SK-MEL-5 (cell line): ENCODE measurements around the gene NPDC1. TPM values are rescaled to one million over a fixed set of nuclear protein-coding genes. Genes with fewer than 3 reads are reported as not detected.
A peak's percentile ranks its signal among the peaks of the same experiment; 100 is the strongest.

ENCODE experiments used
- DNase-seq: peaks from one replicate; pipeline ENCODE4 v3.0.0-alpha.2; 2016; ENCODE audit warnings: low read depth, low spot score
- in situ Hi-C: cut with HindIII; loops from 2 replicates; pipeline ENCODE4 v1.10.0; 2016; ENCODE audit warnings: low sequenced_read_pairs, high pct_unique_total_duplicates, low pct_unique_long_range_greater_than_20kb
- total RNA-seq: library from RNA; depleted of rRNA; stranded (reverse); fragments of >200 nt; shearing (Covaris generic); gene quantifications from 2 replicates; pipeline ENCODE4 v1.2.3, GENCODE V29; 2014

The NPDC1 gene
- total RNA-seq, 1 experiment from 2014 or later: 3.5 TPM

- in situ Hi-C loops: no loop called here
- no peak for DNase-seq
These were observed 32.0 kb upstream of the NPDC1 start for GRCh38 chr9:137077758-137078693.

DNA sequence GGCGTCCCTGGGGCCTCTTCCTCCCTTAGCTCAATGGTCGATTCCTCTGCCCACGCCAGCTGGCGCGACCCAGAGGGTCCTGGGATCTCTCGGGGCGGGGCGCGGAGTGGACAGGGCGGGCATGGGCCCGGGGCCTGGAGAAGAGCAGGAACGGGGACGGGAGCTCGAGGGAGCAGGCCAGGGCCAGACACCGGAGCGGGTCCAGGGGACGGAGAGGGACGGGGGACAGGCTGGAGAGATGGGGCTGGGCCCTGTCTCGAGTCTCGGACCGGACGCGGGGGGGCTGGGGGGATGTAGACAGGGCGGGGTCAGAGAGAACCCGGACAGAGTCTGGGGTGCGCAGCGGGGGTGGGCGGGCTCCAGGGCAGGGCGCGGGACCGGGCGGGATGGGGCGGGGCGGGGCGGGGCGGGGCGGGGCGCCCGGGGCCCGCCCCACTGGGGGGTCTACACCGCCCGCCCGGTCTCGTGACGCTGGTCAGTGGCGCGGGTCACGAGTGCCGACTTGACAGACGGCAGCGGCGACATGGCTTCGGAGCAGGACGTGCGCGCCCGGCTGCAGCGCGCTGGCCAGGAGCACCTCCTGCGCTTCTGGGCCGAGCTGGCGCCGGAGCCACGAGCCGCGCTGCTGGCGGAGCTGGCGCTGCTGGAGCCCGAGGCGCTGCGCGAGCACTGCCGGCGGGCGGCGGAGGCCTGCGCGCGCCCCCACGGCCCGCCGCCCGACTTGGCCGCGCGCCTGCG lies 31.2 kb upstream of the NPDC1 start, which contains the start of gene UAP1L1:
Gene UAP1L1 (plus strand): TSS at position 508 of the 738 bp plus-strand sequence. CDS start 16 bp downstream, at position 524.
- peak; percentile 66 for DNase-seq
- in situ Hi-C loops: no loop called here

GRCh38 chr9:137076636-137077009 lies 30.6 kb upstream of the NPDC1 start:
- in situ Hi-C loops: no loop called here
- no peak for DNase-seq

GRCh38 chr9:137075275-137075775 lies 29.3 kb upstream of the NPDC1 start:
- in situ Hi-C loops: no loop called here
- no peak for DNase-seq

DNA sequence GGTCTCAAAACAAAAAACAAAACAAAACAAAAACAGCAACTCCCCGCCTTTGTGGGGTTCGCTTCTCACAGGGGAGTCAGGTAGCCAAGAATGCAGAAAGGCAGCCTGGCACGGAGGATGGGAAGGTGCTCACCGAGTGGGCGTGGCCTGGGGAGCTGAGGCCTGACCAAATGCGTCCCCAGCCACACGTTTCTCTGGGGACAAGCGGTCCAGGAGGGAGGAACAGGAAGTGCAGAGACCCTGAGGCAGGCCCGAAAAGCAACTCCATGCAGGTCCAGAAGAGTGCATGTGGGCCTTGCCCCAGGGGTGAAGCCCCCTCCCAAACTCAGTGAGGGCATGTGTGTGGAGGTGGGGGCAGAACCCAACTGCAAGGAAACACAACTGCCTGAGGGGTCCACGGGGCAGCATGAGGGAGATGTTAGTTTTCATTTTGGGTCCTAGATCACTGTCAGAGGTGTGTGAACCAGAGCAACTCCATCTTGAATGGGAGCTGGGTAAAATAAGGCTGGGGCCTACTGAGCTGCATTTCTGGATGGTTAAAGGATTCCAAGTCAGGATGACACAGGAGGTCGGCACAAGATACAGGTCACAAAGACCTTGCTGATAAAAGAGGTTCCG lies 28.8 kb upstream of the NPDC1 start:
- no peak for DNase-seq
- in situ Hi-C loops: no loop called here

GRCh38 chr9:137073992-137074399 lies 28.0 kb upstream of the NPDC1 start:
- in situ Hi-C loops: no loop called here
- DNase-seq: no peak

- DNase-seq: no peak
- in situ Hi-C loops: no loop called here
These were observed 25.3 kb upstream of the NPDC1 start for GRCh38 chr9:137071282-137071681.

DNA sequence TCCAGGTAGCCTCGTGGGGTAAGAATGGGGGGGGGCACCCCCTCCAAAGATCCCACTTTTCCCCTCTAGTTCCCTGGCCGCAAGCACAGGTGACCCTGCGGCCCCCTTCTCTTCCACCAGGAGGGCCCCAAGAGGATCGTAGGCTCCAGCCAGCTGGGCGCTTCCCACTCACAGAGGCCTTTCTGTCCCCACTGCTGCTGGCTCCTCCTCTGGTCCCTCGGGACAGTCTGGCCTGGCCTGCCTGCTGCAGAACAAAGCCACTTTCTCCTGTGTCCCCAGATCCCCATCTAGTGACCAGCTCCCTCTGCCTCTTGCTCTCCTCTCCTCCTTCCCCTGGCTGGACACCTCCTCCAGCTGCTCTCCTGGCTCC lies 24.9 kb upstream of the NPDC1 start:
- in situ Hi-C loops: no loop called here
- DNase-seq: peak; percentile 55

GRCh38 chr9:137070201-137070905 lies 24.4 kb upstream of the NPDC1 start, which contains the start of gene SAPCD2:
SAPCD2 (minus strand) TSS chr9:137070557; CDS start chr9:137070460, 97 bp downstream.
- DNase-seq: peak; percentile 86
- in situ Hi-C loops: no loop called here

- in situ Hi-C loops: no loop called here
- no peak for DNase-seq
These were observed 23.6 kb upstream of the NPDC1 start for GRCh38 chr9:137069508-137070091.

DNA sequence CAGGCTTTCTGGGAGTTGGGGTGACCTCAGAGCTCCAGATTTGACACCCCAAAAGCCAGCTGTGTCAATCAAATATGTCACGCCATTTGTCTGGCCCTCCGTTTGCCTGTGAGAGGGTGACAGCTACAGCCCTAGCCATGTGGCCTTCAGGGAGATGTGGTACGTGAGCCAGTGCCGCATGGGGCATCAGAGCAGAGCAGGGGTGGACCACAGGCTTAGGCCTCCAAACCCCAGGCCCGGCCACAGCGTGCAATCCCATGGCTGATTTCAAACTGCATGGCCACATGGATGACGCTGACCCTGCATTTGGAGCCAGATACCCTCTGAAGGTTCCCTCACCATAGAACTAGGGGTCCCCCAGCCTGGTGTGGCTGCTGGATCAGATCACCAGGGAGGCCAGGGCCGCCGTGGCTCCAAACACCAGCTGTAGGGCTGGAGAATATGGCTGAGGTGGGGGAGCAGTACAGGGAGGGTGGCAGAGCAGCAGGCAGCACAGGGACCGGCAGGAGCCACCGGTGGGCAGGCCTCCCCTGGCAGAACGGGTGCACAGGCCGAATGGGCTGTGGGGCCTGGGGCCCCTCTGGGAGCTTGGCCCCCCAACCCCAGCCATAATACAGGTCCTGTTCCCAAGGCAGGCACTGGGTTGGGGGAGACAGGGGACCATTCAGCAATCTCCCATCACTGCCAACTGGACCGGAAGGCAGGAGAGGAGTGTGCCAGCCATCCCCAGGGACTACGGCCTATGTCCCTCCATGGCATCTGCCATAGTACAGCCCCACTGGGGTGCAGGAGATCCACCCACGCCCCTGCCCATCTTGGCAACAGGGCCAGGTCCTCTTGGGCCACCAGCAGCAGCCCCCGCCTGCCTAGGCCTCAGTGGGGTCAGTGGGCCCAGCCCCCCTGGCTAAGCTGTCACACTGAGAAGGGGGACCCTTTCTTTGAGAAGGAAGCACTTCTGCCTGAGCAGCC lies 22.8 kb upstream of the NPDC1 start:
- no peak for DNase-seq
- in situ Hi-C loops: no loop called here

- in situ Hi-C loops: no loop called here
- DNase-seq: peak; percentile 87
These were observed 22.0 kb upstream of the NPDC1 start for GRCh38 chr9:137067860-137068538.

DNA sequence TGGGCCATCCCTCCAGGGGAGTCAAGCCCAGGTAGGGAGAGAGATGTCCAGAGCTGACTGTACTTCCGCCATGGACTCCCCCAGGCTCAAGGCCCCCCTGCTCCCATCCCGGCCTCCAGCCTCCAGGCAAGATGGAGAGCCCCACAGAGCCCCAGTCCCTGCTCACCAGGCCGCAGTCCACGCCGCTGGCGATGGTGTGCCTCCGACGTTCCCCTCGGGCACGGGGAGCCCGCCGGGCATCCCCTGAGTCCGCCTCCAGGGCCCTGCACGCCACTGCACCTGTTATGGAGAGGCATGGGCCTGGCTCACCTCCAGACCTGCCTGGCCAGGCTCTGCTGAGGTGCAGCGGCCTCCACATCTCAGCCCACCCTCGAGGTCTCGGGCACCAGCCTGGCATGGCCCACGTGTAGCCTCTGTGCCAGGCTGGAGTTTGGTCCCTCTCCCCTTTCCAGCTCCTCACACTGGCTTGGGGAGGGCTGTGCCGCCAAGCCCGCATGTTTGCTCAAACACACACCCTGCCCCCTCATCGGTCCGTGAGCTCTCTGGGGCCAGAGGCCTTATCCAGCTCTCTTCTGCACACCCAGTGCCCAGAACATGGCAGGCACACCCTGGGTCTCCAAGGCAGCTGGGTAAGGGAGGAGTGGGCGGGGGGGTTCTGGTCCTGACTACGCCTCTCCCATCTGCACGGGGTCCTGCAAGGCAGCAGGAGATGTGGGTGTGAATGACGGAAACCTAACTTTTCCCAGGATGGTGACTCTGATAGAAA lies 20.3 kb upstream of the NPDC1 start:
- in situ Hi-C loops: no loop called here
- DNase-seq: no peak

- in situ Hi-C loops: no loop called here
- DNase-seq: no peak
These were observed 19.5 kb upstream of the NPDC1 start for GRCh38 chr9:137065336-137065967.

DNA sequence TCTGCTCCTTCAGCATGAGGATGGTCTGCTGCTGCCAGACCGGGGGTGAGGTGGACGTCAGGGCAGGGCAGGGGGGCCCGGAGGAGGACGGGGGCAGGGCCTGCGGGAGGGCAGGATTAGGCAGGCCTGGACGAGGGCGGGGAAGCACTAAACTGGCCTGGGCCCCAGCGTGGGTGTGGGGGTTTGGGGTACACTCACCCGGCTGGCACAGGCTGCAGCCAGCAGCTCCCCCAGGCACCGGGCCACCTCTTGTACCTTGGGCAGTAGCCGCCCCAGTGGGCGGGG lies 18.8 kb upstream of the NPDC1 start:
- in situ Hi-C loops: no loop called here
- no peak for DNase-seq
